Measurements from ENCODE around the gene ALG12.

ALG12 gene

DNA sequence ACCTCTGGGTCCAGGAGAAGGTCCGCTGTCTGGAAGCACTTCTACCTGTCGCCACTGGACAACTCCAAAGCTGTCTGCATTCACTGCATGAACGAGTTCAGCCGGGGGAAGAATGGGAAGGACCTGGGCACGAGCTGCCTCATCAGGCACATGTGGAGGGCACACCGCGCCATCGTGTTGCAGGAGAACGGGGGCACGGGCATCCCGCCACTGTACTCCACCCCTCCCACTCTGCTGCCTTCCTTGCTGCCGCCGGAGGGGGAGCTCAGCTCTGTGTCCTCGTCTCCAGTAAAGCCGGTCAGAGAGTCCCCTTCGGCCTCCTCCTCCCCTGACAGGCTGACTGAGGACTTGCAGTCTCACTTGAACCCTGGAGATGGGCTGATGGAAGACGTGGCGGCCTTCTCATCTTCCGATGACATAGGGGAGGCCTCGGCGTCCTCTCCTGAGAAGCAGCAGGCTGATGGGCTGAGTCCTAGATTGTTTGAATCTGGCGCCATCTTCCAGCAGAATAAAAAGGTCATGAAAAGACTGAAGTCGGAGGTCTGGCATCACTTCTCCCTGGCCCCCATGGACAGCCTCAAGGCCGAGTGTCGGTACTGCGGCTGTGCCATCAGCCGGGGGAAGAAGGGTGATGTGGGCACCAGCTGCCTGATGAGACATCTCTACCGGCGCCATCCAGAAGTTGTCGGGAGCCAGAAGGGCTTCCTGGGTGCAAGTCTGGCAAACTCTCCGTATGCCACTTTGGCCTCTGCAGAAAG lies 33.6 kb downstream of the ALG12 start:
- Histone ChIP-seq H3K4me3 (ENCODE audit: low read length) (no peak overlapping the region), H3K36me3 (ENCODE audit: control insufficient read depth, insufficient read depth, low read length) (peaks cover 12% of the 10 kb centered on the region), H3K9me3 (ENCODE audit: control insufficient read depth, insufficient read depth, low read length) (no peaks in the 10 kb centered on the region), H3K27ac (ENCODE audit: low read length) (no peak overlapping the region), H3K27me3 (ENCODE audit: control insufficient read depth, insufficient read depth, low read length) (no peaks in the 10 kb centered on the region), H3K4me1 (ENCODE audit: control insufficient read depth, insufficient read depth, low read length) (no peaks in the 10 kb centered on the region)
- no peak for DNase-seq (ENCODE audit: low read depth, low spot score)
- no CpG with 5 or more reads among the region's 31 CpGs for WGBS (ENCODE audit: insufficient coverage, insufficient read length)

DNA sequence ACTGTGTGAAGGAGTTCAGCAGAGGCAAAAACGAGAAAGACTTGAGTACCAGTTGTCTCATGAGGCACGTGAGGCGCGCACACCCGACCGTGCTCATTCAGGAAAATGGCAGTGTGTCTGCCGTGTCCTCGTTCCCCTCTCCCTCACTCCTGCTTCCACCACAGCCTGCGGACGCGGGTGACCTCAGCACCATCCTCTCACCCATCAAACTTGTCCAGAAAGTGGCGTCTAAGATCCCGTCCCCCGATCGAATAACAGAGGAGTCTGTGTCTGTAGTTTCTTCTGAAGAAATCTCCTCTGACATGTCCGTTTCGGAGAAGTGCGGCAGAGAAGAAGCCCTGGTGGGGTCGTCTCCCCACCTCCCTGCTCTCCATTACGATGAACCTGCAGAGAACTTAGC lies 34.2 kb downstream of the ALG12 start:
- Histone ChIP-seq H3K4me1 (ENCODE audit: control insufficient read depth, insufficient read depth, low read length) (no peaks in the 10 kb centered on the region), H3K27me3 (ENCODE audit: control insufficient read depth, insufficient read depth, low read length) (no peaks in the 10 kb centered on the region), H3K36me3 (ENCODE audit: control insufficient read depth, insufficient read depth, low read length) (peaks cover 12% of the 10 kb centered on the region), H3K27ac (ENCODE audit: low read length) (no peak overlapping the region), H3K4me3 (ENCODE audit: low read length) (no peak overlapping the region), H3K9me3 (ENCODE audit: control insufficient read depth, insufficient read depth, low read length) (no peaks in the 10 kb centered on the region)
- no CpG with 5 or more reads among the region's 20 CpGs for WGBS (ENCODE audit: insufficient coverage, insufficient read length)
- DNase-seq (ENCODE audit: low read depth, low spot score) = no peak

DNA sequence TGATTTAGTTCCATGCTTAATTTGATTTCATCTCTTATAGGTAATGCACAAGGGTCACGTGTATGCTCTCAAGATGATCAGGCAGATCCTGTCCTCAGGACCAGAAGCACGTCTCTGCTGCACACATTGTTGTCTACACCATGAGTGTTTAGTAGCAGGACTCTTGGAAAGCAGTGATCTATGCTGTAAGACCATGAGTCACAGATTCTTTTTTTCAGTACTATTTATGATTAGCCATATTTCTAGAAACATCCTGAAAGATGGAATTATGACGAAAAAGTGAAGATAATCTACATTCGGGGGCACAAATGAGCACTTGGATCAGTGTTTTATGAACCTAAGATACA lies 35.0 kb downstream of the ALG12 start:
- peaks cover 12% of the 10 kb centered on the region for H3K36me3 ChIP-seq (ENCODE audit: control insufficient read depth, insufficient read depth, low read length)

GRCh38 chr22:49882519-49883293 lies 35.5 kb downstream of the ALG12 start:
- no peak overlapping the region for H3K4me3 ChIP-seq (ENCODE audit: low read length)
- no peaks in the 10 kb centered on the region for H3K4me1 ChIP-seq (ENCODE audit: control insufficient read depth, insufficient read depth, low read length)
- no peak overlapping the region for H3K27ac ChIP-seq (ENCODE audit: low read length)
- no peaks in the 10 kb centered on the region for H3K9me3 ChIP-seq (ENCODE audit: control insufficient read depth, insufficient read depth, low read length)
- no peak for DNase-seq (ENCODE audit: low read depth, low spot score)
- no peaks in the 10 kb centered on the region for H3K27me3 ChIP-seq (ENCODE audit: control insufficient read depth, insufficient read depth, low read length)
- H3K36me3 ChIP-seq (ENCODE audit: control insufficient read depth, insufficient read depth, low read length) = peaks cover 12% of the 10 kb centered on the region
- no CpG with 5 or more reads among the region's 21 CpGs for WGBS (ENCODE audit: insufficient coverage, insufficient read length)

More for the DNA sequence above, 35.0 kb downstream of the ALG12 start:
- Histone ChIP-seq H3K9me3 (ENCODE audit: control insufficient read depth, insufficient read depth, low read length) (no peaks in the 10 kb centered on the region), H3K4me3 (ENCODE audit: low read length) (no peak overlapping the region), H3K27ac (ENCODE audit: low read length) (no peak overlapping the region), H3K27me3 (ENCODE audit: control insufficient read depth, insufficient read depth, low read length) (no peaks in the 10 kb centered on the region), H3K4me1 (ENCODE audit: control insufficient read depth, insufficient read depth, low read length) (no peaks in the 10 kb centered on the region)
- no peak for DNase-seq (ENCODE audit: low read depth, low spot score)
- no CpG with 5 or more reads among the region's 4 CpGs for WGBS (ENCODE audit: insufficient coverage, insufficient read length)

DNA sequence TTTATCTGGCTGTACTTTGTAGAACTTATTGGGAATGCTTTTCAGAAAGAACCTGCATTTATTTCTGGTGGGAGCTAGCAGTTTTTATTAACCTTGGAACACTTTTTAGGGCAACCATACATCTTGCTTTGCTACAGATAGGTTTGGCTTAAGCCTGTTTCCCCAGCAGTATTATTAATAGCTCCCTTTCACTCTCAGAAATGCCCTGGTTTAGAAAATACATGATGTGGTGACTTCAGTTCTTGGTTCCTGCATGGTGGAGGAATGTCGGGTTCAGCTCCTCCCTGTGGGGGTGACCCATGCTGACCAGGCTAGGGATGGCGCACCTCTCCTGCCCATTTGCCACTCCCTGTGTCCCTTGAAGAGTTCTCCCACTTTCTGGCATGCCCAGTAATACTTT lies 36.4 kb downstream of the ALG12 start:
- H3K9me3 ChIP-seq (ENCODE audit: control insufficient read depth, insufficient read depth, low read length) = no peaks in the 10 kb centered on the region
- H3K4me3 ChIP-seq (ENCODE audit: low read length) = no peak overlapping the region
- no peaks in the 10 kb centered on the region for H3K27me3 ChIP-seq (ENCODE audit: control insufficient read depth, insufficient read depth, low read length)
- DNase-seq (ENCODE audit: low read depth, low spot score) = no peak
- no CpG with 5 or more reads among the region's 2 CpGs for WGBS (ENCODE audit: insufficient coverage, insufficient read length)
- peaks cover 12% of the 10 kb centered on the region for H3K36me3 ChIP-seq (ENCODE audit: control insufficient read depth, insufficient read depth, low read length)
- H3K4me1 ChIP-seq (ENCODE audit: control insufficient read depth, insufficient read depth, low read length) = no peaks in the 10 kb centered on the region
- no peak overlapping the region for H3K27ac ChIP-seq (ENCODE audit: low read length)

GRCh38 chr22:49880281-49880680 lies 38.0 kb downstream of the ALG12 start:
- no peak overlapping the region for H3K4me3 ChIP-seq (ENCODE audit: low read length)
- WGBS (ENCODE audit: insufficient coverage, insufficient read length) = no CpG with 5 or more reads among the region's 20 CpGs

DNA sequence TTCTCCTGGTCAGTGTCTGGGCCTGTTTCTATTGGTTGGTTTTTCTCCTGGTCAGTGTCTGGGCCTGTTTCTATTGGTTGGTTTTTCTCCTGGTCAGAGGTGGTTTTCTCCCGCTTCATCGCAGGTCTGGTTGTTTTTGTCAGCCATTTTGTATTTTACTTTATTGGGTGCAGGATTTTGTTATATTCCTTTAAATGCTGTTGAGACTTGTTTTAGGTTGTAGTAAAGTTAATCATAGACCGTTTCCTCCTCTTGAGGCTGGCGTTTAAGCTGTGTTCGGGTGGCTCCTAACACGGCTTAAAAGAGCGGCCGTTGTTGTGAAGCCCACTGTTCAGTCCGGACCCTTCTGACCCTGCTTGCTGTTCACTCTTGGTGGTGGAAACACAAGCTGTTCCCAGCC lies 38.4 kb downstream of the ALG12 start:
- Histone ChIP-seq H3K36me3 (ENCODE audit: control insufficient read depth, insufficient read depth, low read length) (peaks cover 3% of the 10 kb centered on the region; the same call in 1 of the 2 replicates), H3K9me3 (ENCODE audit: control insufficient read depth, insufficient read depth, low read length) (no peaks in the 10 kb centered on the region), H3K4me1 (ENCODE audit: control insufficient read depth, insufficient read depth, low read length) (no peaks in the 10 kb centered on the region), H3K27ac (ENCODE audit: low read length) (no peak overlapping the region), H3K27me3 (ENCODE audit: control insufficient read depth, insufficient read depth, low read length) (no peaks in the 10 kb centered on the region), H3K4me3 (ENCODE audit: low read length) (no peak overlapping the region)
- WGBS (ENCODE audit: insufficient coverage, insufficient read length) = no CpG with 5 or more reads among the region's 9 CpGs
- DNase-seq (ENCODE audit: low read depth, low spot score) = no peak

More at GRCh38 chr22:49880281-49880680, 38.0 kb downstream of the ALG12 start:
- H3K27me3 ChIP-seq (ENCODE audit: control insufficient read depth, insufficient read depth, low read length) = no peaks in the 10 kb centered on the region
- no peak for DNase-seq (ENCODE audit: low read depth, low spot score)
- no peaks in the 10 kb centered on the region for H3K4me1 ChIP-seq (ENCODE audit: control insufficient read depth, insufficient read depth, low read length)
- peaks cover 3% of the 10 kb centered on the region; the same call in 1 of the 2 replicates for H3K36me3 ChIP-seq (ENCODE audit: control insufficient read depth, insufficient read depth, low read length)
- H3K9me3 ChIP-seq (ENCODE audit: control insufficient read depth, insufficient read depth, low read length) = no peaks in the 10 kb centered on the region
- H3K27ac ChIP-seq (ENCODE audit: low read length) = no peak overlapping the region

GRCh38 chr22:49878206-49878605 lies 40.0 kb downstream of the ALG12 start:
- DNase-seq (ENCODE audit: low read depth, low spot score) = no peak
- WGBS (ENCODE audit: insufficient coverage, insufficient read length) = no CpG with 5 or more reads among the region's 8 CpGs

GRCh38 chr22:49877642-49878041 lies 40.6 kb downstream of the ALG12 start:
- Histone ChIP-seq H3K9me3 (ENCODE audit: control insufficient read depth, insufficient read depth, low read length) (no peaks in the 10 kb centered on the region), H3K27me3 (ENCODE audit: control insufficient read depth, insufficient read depth, low read length) (no peaks in the 10 kb centered on the region), H3K4me3 (ENCODE audit: low read length) (no peak overlapping the region), H3K27ac (ENCODE audit: low read length) (no peak overlapping the region), H3K4me1 (ENCODE audit: control insufficient read depth, insufficient read depth, low read length) (no peaks in the 10 kb centered on the region), H3K36me3 (ENCODE audit: control insufficient read depth, insufficient read depth, low read length) (no peaks in the 10 kb centered on the region)
- DNase-seq (ENCODE audit: low read depth, low spot score) = no peak
- no CpG with 5 or more reads among the region's 7 CpGs for WGBS (ENCODE audit: insufficient coverage, insufficient read length)

More at GRCh38 chr22:49878206-49878605, 40.0 kb downstream of the ALG12 start:
- Histone ChIP-seq H3K27ac (ENCODE audit: low read length) (no peak overlapping the region), H3K36me3 (ENCODE audit: control insufficient read depth, insufficient read depth, low read length) (no peaks in the 10 kb centered on the region), H3K27me3 (ENCODE audit: control insufficient read depth, insufficient read depth, low read length) (no peaks in the 10 kb centered on the region), H3K4me3 (ENCODE audit: low read length) (no peak overlapping the region), H3K9me3 (ENCODE audit: control insufficient read depth, insufficient read depth, low read length) (no peaks in the 10 kb centered on the region), H3K4me1 (ENCODE audit: control insufficient read depth, insufficient read depth, low read length) (no peaks in the 10 kb centered on the region)

GRCh38 chr22:49873228-49873940 lies 44.9 kb downstream of the ALG12 start:
- Histone ChIP-seq H3K27ac (ENCODE audit: low read length) (no peak overlapping the region), H3K36me3 (ENCODE audit: control insufficient read depth, insufficient read depth, low read length) (no peaks in the 10 kb centered on the region), H3K9me3 (ENCODE audit: control insufficient read depth, insufficient read depth, low read length) (no peaks in the 10 kb centered on the region), H3K27me3 (ENCODE audit: control insufficient read depth, insufficient read depth, low read length) (no peaks in the 10 kb centered on the region), H3K4me3 (ENCODE audit: low read length) (no peak overlapping the region), H3K4me1 (ENCODE audit: control insufficient read depth, insufficient read depth, low read length) (no peaks in the 10 kb centered on the region)
- no peak for DNase-seq (ENCODE audit: low read depth, low spot score)
- no CpG with 5 or more reads among the region's 16 CpGs for WGBS (ENCODE audit: insufficient coverage, insufficient read length)

Measured in iPS DF 6.9 (cell line).